CD4-positive, alpha-beta T cell treated with Interleukin-4 for 4 hours (primary cell): ENCODE results near the gene HADHA.
"Not testable (repeated sequence)": the region's sequence is repeated elsewhere in the genome, so short reads cannot be mapped to it uniquely, and the experiment has no call there.

ENCODE experiments used
- DNase-seq: peaks from one replicate; pipeline ENCODE4 v3.0.0-alpha.2; 2020

Gene HADHA

GRCh38 chr2:26172871-26173775 is 71.3 kb downstream of the HADHA start, which contains the start of gene GAREM2:
Gene GAREM2, plus strand, starts transcription at chr2:26173088. Its CDS starts 133 bp downstream, at chr2:26173221.
- no peak for DNase-seq

- no peak for DNase-seq
Measured at GRCh38 chr2:26172189-26172870, 72.1 kb downstream of the HADHA start.

- no peak for DNase-seq
Measured at GRCh38 chr2:26170795-26171194, 73.6 kb downstream of the HADHA start.

- no peak for DNase-seq
Measured at GRCh38 chr2:26169681-26170414, 74.6 kb downstream of the HADHA start.

- no peak for DNase-seq
Measured at GRCh38 chr2:26169226-26169625, 75.2 kb downstream of the HADHA start.

- DNase-seq: no peak
Measured at GRCh38 chr2:26168785-26169184, 75.6 kb downstream of the HADHA start.

GRCh38 chr2:26166541-26166940 is 77.9 kb downstream of the HADHA start:
- not testable (repeated sequence) for DNase-seq

GRCh38 chr2:26165403-26165802 is 79.0 kb downstream of the HADHA start:
- DNase-seq: no peak

- no peak for DNase-seq
Measured at GRCh38 chr2:26164641-26165211, 79.7 kb downstream of the HADHA start.

- DNase-seq: no peak
Measured at GRCh38 chr2:26164231-26164630, 80.2 kb downstream of the HADHA start.

GRCh38 chr2:26162963-26163362 is 81.5 kb downstream of the HADHA start:
- no peak for DNase-seq

GRCh38 chr2:26161926-26162325 is 82.5 kb downstream of the HADHA start:
- no peak for DNase-seq

GRCh38 chr2:26157580-26157979 is 86.9 kb downstream of the HADHA start:
- DNase-seq: no peak

- DNase-seq: no peak
Measured at GRCh38 chr2:26150243-26150642, 94.2 kb downstream of the HADHA start.

- no peak for DNase-seq
Measured at GRCh38 chr2:26148501-26148900, 95.9 kb downstream of the HADHA start.

- DNase-seq: peak; percentile 64
Measured at GRCh38 chr2:26144953-26145680, 99.3 kb downstream of the HADHA start.

- no peak for DNase-seq
Measured at GRCh38 chr2:26144031-26144430, 100.4 kb downstream of the HADHA start.

GRCh38 chr2:26141145-26141769 is 103.2 kb downstream of the HADHA start:
- no peak for DNase-seq
